ENCODE results near the gene RAPGEF1.
A peak's percentile ranks its signal among the peaks of the same experiment; 100 is the strongest.
"Not testable (repeated sequence)": the region's sequence is repeated elsewhere in the genome, so short reads cannot be mapped to it uniquely, and the experiment has no call there.

Gene RAPGEF1

DNA sequence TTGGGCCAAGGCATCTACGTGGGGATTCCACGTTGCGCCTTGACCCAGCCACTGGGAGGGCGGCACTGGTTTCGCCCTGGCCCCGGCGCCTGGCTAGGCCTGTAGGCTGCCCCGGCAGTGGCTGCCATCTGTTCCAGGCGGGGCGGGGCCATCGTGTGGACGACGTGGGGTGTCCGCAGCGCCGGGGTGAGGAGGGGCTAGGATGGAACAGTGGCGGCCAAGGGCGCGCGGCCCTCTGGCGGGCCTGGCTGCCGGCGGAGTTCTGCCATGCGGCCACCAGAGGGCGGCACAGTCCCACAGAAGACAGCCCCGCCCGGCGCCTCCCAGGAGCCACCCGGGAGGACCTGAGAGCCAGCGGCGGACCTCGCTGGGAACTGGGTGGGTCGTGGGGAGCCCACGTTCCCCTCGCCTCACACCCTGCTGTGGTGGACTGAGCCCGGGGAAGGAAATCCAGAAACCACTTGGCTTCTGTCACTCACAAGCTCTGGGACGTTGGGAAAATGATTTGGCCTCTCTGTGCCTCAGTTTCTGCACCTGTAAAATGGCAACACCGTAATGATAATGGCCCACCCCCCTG, 22.6 kb upstream of the RAPGEF1 start:
- TF ChIP-seq, protein P1, sequence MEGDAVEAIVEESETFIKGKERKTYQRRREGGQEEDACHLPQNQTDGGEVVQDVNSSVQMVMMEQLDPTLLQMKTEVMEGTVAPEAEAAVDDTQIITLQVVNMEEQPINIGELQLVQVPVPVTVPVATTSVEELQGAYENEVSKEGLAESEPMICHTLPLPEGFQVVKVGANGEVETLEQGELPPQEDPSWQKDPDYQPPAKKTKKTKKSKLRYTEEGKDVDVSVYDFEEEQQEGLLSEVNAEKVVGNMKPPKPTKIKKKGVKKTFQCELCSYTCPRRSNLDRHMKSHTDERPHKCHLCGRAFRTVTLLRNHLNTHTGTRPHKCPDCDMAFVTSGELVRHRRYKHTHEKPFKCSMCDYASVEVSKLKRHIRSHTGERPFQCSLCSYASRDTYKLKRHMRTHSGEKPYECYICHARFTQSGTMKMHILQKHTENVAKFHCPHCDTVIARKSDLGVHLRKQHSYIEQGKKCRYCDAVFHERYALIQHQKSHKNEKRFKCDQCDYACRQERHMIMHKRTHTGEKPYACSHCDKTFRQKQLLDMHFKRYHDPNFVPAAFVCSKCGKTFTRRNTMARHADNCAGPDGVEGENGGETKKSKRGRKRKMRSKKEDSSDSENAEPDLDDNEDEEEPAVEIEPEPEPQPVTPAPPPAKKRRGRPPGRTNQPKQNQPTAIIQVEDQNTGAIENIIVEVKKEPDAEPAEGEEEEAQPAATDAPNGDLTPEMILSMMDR (IDR thresholded peaks at IDR 0.05; ENCODE audit: low read depth, low read length), result peak; percentile 70
- no peak overlapping the region for H3K4me3 ChIP-seq (ENCODE audit: low read depth, low read length)

DNA sequence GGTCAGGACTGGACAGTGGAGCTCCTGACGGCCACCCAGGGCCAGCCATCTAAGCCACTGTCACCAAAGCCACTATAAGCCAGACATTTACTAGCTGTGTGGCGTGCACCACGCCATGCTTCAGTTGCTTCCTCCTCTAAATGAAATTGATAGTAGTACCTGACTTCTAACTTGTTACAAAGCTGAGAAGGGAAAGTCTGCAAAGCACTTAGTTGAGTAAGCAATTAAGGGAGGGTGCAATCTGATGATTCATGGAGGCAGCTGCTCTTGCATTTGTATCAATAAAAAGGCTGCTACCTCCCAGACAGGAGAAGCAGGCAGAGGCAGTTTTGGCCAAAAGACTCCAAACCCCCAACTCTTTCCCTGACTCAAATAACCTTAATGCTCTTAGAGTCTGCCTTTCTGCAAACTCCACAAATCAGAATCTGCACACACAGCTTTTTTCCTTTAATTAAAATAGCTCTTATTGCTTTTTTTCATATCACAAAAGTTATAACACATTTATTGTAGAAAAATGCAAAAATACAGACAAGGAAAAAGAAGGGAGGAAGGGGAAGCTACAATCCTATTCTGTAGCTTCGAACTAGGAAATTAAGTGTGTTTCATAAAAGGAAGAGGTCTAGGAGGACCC, 19.3 kb upstream of the RAPGEF1 start:
- H3K4me3 ChIP-seq (ENCODE audit: low read depth, low read length), result no peak overlapping the region
- TF ChIP-seq, protein P1 (IDR thresholded peaks at IDR 0.05; ENCODE audit: low read depth, low read length), result no peak

DNA sequence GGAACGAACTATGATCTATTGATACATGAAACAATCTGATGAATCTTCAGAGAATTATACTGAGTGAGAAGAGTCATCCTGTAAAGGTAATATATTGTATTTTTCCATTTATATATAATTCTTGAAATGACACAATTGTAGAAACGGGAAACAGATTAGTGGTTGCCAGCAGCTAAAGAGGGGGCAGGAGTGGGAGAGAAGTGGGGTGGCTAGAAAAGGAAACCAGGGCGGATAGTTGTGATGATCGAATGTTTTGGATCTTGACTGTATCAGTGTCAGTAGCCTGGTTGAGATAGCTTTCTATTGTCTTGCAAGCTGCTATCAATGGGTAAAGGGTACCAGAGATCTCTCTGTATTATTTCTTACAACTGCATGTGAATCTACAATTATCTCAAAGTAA, 17.7 kb upstream of the RAPGEF1 start:
- no peak overlapping the region for H3K4me3 ChIP-seq (ENCODE audit: low read depth, low read length)
- TF ChIP-seq, protein P1 (IDR thresholded peaks at IDR 0.05; ENCODE audit: low read depth, low read length), result no peak

DNA sequence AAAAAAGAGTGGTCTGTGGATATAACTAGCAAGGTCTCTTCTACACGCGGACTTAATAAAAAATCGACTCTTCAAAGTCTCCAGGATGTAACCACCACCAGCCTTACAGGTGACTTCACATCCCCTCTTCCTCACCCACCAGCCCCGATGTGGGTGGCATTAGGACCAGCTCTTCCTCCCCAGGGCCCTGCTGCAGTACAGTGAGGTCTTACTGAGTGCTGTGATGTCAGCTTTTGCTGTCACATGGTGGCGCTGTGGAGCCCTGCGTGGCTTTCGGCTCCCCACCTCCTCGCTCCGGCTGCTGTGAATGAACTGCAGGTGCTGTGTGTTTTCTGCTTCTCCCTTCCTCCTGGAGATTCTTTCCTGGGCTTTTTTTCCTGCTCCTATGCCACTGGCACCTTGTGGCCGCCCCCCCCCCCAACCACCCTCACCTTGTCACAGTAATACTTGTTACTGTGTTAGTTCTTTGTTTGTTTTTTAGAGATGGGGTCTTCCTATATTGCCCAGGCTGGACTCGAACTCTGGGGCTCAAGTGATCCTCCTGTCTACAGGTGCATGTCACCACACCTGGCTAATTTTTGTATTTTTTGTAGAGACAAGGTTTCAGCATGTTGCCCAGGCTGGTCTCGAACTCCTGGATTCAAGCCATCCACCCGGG, 15.8 kb upstream of the RAPGEF1 start:
- H3K4me3 ChIP-seq (ENCODE audit: low read depth, low read length), result no peak overlapping the region
- TF ChIP-seq, protein P1 (IDR thresholded peaks at IDR 0.05; ENCODE audit: low read depth, low read length), result peak; percentile 87

DNA sequence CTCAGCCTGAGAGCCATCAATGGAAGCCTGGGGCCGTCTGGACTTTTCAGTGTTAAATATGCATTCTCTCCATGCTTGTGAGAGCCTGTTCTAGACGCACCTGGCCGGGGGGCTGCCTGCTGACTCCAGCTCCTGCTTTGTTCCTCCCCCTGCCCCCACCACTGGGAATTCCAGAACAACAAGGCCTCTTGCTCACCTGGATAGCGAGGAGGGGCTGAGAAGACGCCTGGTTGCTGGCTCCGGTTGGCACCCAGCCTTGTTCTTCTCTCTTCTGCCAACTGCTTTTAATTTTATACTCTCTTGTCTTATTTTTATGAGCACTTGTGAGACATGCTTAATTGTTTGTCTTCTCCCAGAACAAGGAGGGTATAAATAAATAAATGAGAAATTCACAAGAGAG, 15.0 kb upstream of the RAPGEF1 start:
- H3K4me3 ChIP-seq (ENCODE audit: low read depth, low read length), result no peak overlapping the region
- TF ChIP-seq, protein P1 (IDR thresholded peaks at IDR 0.05; ENCODE audit: low read depth, low read length), result no peak

DNA sequence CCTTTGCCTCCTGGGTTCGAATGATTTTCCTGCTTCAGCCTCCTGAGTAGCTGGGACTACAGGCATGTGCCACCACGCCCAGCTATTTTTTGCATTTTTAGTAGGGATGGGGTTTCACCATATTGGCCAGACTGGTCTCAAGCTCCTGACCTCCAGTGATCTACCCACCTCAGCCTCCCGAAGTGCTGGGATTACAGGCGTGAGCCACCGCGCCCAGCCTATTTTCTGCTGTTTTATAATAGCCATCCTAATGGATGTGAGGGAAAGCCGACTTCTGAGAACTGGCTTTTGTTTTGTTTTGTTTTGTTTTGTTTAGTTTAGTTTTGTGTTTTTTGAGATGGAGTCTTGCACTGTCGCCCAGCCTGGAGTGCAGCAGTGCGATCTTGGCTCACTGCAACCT, 13.9 kb upstream of the RAPGEF1 start:
- not testable (repeated sequence) for H3K4me3 ChIP-seq (ENCODE audit: low read depth, low read length)

DNA sequence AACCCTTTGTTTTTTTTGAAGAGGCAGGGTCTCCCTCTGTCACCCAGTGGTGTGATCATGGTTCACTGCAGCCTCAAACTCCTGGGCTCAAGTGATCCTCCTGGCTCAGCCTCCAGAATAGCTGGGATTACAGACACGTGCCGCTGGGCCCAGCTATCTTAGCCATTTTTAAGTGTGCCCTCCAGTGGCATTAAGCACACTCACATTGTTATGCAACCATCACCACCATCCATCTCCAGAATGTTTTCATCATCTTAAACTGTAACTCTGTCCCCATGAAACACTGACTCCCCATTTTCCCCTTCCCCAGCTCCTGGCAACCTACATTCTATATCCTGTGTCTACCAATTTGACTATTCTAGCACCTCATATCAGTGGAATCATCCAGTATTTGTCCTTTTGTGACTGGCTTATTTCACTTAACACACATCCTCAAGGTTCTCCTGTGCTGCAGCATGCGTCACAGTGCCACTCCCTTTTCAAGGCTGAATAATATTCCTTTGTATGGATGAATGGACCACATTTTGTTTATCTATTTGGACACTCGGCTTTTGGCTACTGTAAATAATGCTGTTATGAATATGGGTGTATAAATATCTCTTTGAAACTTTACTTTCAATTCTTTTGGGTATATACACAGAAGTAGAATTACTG, 12.5 kb upstream of the RAPGEF1 start:
- no peak overlapping the region for H3K4me3 ChIP-seq (ENCODE audit: low read depth, low read length)
- TF ChIP-seq, protein P1 (IDR thresholded peaks at IDR 0.05; ENCODE audit: low read depth, low read length), result no peak
